Endothelial cell of umbilical vein (primary cell): Measurements from ENCODE around the gene OR13C3.

Source experiments
- EZH2 ChIP-seq: IDR thresholded peaks from 2 replicates; pipeline ENCODE4 v1.6.1; 2012; ENCODE audit warnings: borderline replicate concordance, low read depth, mild to moderate bottlenecking, moderate library complexity, low read length, inconsistent platforms; ENCODE audit not compliant: severe bottlenecking
- JUN ChIP-seq: IDR thresholded peaks from 2 replicates; pipeline ENCODE4 v1.6.1; 2011; ENCODE audit warnings: borderline replicate concordance, low read depth; ENCODE audit not compliant: insufficient read length, insufficient read depth
- POLR2A ChIP-seq: IDR thresholded peaks from 2 replicates; pipeline ENCODE4 v1.6.1; 2012; ENCODE audit warnings: low read depth, mild to moderate bottlenecking, control low read depth, low read length
- TF ChIP-seq, protein P1 (sequence below), 2 donors: IDR thresholded peaks; 1 replicate in 1 of 2; 2 replicates in 1 of 2; pipeline ENCODE4 v1.5.1; 2011; ENCODE audit warnings: low read length in 2 of 2, mild to moderate bottlenecking in 2 of 2, moderate library complexity in 2 of 2, control low read depth in 1 of 2, inconsistent platforms in 1 of 2, low read depth in 1 of 2; ENCODE audit not compliant: insufficient read depth in 1 of 2; ENCODE audit errors: extremely low read depth in 1 of 2
- TF ChIP-seq, protein P2 (sequence below): IDR thresholded peaks from 2 replicates; pipeline ENCODE4 v1.6.1; 2011; ENCODE audit not compliant: insufficient read depth, insufficient read length

DNA sequence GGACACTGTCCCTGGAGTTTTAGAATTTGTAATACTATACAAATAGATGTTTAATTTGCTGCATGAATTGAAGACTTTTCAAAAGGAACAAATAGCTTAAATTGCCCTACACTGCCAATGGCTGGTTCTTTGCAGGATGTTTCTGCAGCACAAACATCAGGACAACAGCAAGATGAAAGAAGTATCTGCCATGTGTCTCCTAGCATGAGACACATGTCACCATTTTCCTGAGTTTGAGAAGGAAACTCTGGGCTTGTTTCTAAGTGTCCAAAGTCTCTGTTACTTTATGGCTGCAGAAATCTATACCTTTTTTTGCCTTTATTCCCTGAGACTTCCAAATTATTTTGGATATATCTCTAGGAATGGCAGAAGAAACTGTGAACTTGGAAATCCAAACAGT lies 33.2 kb downstream of the OR13C3 start:
- TF ChIP-seq, protein P1, sequence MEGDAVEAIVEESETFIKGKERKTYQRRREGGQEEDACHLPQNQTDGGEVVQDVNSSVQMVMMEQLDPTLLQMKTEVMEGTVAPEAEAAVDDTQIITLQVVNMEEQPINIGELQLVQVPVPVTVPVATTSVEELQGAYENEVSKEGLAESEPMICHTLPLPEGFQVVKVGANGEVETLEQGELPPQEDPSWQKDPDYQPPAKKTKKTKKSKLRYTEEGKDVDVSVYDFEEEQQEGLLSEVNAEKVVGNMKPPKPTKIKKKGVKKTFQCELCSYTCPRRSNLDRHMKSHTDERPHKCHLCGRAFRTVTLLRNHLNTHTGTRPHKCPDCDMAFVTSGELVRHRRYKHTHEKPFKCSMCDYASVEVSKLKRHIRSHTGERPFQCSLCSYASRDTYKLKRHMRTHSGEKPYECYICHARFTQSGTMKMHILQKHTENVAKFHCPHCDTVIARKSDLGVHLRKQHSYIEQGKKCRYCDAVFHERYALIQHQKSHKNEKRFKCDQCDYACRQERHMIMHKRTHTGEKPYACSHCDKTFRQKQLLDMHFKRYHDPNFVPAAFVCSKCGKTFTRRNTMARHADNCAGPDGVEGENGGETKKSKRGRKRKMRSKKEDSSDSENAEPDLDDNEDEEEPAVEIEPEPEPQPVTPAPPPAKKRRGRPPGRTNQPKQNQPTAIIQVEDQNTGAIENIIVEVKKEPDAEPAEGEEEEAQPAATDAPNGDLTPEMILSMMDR (IDR thresholded peaks at IDR 0.05; ENCODE audit: extremely low read depth in 1 of 2, insufficient read depth in 1 of 2, low read depth in 1 of 2, low read length in 2 of 2), result no peak
- TF ChIP-seq JUN (no peak), POLR2A (no peak), EZH2 (no peak)
- TF ChIP-seq, protein P2, sequence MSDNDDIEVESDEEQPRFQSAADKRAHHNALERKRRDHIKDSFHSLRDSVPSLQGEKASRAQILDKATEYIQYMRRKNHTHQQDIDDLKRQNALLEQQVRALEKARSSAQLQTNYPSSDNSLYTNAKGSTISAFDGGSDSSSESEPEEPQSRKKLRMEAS, result no peak
